ENCODE measurements around the gene DENR.

Gene DENR

GRCh38 chr12:122722387-122722786, 30.2 kb upstream of the DENR start:
- DNase-seq (ENCODE audit: low read depth in 2 of 2), result no peak
- no peak overlapping the region for H3K4me3 ChIP-seq (replicated peaks in 1 of 2; ENCODE audit: low read depth in 2 of 2, low read length in 2 of 2)
- TF ChIP-seq, protein P1, sequence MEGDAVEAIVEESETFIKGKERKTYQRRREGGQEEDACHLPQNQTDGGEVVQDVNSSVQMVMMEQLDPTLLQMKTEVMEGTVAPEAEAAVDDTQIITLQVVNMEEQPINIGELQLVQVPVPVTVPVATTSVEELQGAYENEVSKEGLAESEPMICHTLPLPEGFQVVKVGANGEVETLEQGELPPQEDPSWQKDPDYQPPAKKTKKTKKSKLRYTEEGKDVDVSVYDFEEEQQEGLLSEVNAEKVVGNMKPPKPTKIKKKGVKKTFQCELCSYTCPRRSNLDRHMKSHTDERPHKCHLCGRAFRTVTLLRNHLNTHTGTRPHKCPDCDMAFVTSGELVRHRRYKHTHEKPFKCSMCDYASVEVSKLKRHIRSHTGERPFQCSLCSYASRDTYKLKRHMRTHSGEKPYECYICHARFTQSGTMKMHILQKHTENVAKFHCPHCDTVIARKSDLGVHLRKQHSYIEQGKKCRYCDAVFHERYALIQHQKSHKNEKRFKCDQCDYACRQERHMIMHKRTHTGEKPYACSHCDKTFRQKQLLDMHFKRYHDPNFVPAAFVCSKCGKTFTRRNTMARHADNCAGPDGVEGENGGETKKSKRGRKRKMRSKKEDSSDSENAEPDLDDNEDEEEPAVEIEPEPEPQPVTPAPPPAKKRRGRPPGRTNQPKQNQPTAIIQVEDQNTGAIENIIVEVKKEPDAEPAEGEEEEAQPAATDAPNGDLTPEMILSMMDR (IDR thresholded peaks at IDR 0.05; ENCODE audit: low read depth, low read length), result no peak

DNA sequence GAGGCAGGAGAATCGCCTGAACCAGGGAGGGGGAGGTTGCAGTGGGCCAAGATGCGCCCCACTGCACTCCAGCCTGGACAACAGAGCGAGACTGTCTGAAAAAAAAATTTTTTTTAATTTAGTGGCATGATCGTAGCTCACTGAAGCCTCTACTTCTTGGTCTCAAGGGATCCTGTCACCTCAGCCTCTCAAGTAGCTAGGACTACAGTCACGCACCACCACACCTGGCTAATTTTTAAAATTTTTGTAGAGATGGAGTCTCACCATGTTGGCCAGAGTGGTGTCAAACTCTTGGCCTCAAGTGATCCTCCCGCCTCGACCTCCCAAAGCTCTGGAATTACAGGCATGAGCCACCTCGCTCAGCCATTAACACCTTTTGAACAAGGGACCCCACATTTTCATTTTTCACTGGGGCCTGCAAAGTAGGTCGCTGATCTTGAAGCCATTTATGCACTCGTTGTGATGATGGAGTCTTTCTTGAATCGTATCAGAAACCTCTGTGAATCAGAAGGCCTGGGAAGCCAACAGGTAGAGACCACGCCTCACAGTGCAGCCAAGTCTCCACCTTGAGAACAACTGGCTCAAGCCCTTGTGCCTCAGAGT, 27.9 kb upstream of the DENR start:
- DNase-seq (ENCODE audit: low read depth in 2 of 2), result no peak
- H3K4me3 ChIP-seq (replicated peaks in 1 of 2; ENCODE audit: low read depth in 2 of 2, low read length in 2 of 2), result no peak overlapping the region
- TF ChIP-seq, protein P1 (IDR thresholded peaks at IDR 0.05; ENCODE audit: low read depth, low read length), result no peak

GRCh38 chr12:122725452-122726079, 27.1 kb upstream of the DENR start:
- TF ChIP-seq, protein P1 (IDR thresholded peaks at IDR 0.05; ENCODE audit: low read depth, low read length), result no peak
- no peak overlapping the region for H3K4me3 ChIP-seq (replicated peaks in 1 of 2; ENCODE audit: low read depth in 2 of 2, low read length in 2 of 2)
- DNase-seq (ENCODE audit: low read depth in 2 of 2), result no peak

DNA sequence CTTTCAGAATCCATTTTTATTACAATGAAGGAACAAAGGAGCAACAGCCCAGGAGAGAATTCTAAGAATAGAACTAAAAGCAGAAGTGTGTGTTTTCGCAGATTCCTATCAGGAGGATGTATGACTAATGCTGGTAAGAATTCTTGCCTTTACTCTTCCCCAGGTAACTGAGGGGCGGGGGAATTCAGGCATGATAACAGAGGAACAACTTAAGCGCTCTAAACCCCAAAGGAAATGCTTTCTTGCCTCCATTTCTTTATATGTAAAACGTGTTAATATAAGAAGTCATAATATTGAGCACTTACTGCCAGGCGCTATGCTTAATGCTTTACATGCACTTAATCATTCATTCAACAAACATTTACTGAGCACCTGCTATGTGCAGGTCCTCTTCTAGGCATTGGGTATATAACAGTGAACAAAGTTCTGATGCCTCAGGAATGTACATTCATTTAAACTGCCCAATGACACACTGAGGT, 26.5 kb upstream of the DENR start:
- TF ChIP-seq, protein P1 (IDR thresholded peaks at IDR 0.05; ENCODE audit: low read depth, low read length), result no peak
- no peak for DNase-seq (ENCODE audit: low read depth in 2 of 2)

GRCh38 chr12:122729583-122730214, 22.9 kb upstream of the DENR start:
- no peak for DNase-seq (ENCODE audit: low read depth in 2 of 2)
- TF ChIP-seq, protein P1 (IDR thresholded peaks at IDR 0.05; ENCODE audit: low read depth, low read length), result no peak
- H3K4me3 ChIP-seq (replicated peaks in 1 of 2; ENCODE audit: low read depth in 2 of 2, low read length in 2 of 2), result no peak overlapping the region

More for the DNA sequence above, 26.5 kb upstream of the DENR start:
- H3K4me3 ChIP-seq (replicated peaks in 1 of 2; ENCODE audit: low read depth in 2 of 2, low read length in 2 of 2), result no peak overlapping the region

DNA sequence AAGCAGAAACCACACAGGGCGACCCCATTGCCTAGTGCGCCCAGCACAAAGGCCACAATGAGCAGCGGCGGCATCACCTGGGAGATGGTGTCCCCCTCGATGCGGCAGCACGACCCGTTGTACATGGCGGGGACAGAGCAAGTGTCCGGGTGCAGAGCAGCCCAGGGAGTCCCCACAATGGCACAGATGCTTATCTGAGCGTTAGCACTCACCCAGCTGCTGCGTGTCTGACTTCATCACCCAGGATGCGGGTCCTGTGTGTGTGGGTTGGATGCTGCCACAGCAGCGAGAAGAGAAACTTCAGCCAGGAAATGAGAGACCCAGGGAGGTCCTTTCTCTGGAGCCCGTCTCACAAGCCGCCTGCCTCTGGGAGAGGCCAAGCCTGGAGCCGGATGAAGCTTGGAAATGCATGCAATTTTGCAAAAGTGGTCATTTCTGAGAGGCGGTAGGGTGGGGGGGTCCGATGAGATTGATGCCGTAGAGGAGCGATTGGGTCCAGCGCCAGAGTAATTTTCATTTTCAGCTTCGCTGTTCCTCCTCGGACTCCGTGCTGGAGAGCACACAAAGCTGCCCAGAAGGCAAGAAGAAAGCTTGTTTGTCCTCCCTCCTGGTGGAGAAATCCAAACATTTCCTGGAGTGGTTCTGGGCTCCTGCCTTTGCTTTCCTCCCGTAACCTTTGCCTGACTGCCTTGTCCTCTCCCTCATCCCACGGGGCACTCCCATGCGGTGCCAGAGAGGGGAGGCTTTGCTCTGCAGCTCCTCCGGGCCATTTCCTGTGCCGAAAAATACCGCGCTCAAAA, 22.2 kb upstream of the DENR start, which contains the start of gene HCAR1:
HCAR1 (minus strand) TSS at position 630 of the 800 bp plus-strand sequence; CDS start at position 125, 505 bp downstream.
- DNase-seq (ENCODE audit: low read depth in 2 of 2), result peak; percentile 38 to 52
- peak within 1 kb of the TSS; percentile 3 to 46 for H3K4me3 ChIP-seq (replicated peaks in 1 of 2; ENCODE audit: low read depth in 2 of 2, low read length in 2 of 2)
- TF ChIP-seq, protein P1 (IDR thresholded peaks at IDR 0.05; ENCODE audit: low read depth, low read length), result peak; percentile 5

Measured in cardiac fibroblast (primary cell).